Measurements from ENCODE around the gene CFDP1.
A peak's percentile ranks its signal among the peaks of the same experiment; 100 is the strongest.

The CFDP1 gene

DNA sequence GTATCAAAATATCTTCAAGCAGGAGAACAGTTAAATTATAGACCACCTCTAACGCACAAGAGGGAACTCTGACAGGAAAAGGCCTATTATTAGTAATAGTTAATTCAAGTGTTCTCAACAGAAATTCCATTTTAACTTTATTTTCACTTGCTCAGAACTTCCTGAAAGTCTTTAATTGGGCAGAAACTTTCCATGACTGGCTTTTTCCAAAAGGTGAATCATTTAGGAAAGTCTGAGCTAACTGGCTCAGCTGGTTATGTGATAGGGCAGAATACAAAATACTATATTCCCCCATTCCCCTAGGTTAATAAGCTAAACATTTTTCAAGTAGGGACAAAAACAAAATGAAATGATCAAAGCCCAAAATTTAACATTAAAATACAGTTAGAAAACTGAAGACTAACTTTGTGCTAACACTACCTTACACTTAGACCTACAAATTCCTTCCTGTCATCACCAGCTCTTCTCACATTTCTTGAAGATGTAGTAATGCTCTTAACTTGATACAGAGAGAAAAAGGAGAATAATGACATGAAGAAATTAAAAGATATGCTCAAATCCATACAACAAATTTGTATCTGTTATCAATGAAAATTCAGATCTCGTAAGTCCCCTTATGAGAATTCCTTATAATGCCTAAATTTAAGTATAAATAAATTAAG is 31.0 kb downstream of the CFDP1 start:
- no peak for DNase-seq

DNA sequence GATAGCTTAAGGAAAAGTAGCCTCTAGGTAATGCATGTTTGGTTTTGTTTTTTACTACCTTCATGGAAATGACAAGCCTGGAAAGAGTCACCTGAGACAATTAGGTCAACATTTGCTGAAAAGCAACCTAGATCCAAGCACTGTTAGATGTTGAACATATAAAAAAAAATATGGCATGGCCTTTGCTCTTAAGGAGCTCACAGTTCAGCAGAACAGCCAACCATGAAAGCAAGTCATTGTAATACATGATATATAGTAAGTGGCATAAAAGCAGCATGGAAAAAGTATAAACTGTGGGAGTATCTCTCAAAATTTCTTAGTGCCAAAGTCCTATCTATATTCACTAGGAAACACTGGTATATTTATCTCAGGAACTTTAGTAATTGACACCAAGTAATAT is 31.6 kb downstream of the CFDP1 start:
- DNase-seq = no peak

DNA sequence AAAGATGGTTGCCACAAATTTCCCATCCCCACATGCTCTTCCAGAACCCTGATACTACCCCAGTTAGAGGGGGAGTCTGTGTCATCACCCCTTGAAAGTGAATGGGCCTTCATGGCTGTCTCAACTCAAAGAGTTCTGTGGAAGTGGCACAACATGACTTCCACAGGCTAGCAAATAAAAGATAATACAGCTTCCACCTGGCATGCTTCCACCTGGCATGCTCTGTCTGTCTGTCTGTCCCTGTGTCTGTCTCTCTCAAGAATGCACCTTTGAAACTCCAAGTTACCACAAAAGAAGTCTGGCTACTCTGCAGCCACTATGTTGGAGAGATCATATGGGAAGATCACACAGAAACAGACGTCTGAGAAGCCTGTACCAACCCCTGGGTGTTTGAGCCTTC is 35.0 kb downstream of the CFDP1 start:
- no peak for DNase-seq

DNA sequence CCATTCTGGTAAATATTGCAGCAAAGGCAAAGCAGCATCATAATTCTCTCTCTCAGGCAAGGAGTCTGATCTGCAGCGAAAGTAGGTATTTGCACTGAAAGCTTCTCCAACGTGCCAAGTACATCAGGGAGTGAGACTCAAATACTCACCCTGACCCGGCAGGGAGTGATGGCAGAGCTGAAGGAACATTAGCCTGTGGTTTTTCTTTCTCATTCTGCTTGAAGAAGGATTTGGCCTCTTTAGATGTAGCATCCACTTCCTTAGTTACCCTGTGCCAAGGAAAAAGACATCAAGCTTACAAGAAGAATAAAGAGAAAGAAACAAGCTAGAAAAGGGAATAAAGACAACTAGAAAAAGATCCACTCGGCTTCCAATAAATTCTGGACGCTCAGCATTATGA is 38.4 kb downstream of the CFDP1 start:
- DNase-seq = no peak

DNA sequence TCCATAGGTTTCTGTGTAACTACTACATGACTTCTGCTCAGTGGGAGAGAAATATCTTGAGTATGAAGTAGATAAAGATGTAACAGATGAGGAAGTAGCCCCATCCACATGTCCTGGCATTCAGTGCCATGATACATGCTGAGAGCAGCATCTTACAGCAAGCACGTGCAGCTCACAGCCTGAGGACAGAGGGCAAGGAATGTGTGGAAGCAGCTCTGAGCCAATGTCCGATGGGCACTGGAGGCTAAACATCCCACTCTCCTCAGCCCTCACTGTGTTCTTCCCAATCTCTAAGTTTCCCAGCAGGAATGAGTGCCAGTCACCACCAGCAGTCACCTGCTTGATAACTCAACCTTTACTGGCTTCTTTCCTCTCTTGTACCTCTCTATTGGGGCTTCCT is 40.4 kb downstream of the CFDP1 start:
- DNase-seq = no peak

DNA sequence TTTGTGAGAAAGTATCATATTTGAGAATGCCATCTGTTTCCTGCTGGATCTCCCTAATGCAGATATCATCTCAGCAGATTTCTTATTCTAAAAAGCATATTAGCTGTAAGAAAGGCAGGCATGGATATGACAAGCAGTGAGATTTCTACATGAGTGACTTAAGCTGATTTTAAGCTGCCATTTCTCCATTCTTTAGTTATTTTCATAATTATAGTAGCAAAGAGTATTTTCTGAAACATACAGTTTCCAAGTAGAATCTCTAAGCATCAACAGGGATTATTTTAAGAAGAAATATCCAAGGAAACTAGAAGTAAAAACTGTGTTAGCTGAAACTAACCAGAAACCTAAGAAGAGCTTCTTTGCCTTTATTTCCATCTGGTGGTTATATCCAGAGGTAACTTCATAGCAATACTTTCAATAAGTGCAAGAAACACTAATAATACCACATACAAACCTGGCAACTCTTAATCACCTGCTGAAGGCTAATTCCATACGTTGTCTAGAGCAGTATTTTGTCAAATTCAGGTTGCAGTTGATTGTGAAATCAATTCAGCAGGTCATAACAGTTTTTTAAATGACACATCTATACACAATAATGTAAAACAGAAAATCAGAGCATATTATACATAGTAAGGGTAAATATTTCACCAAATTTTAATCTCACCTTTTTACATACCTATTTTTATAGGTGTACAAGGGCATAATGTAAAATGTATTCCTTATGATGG is 42.2 kb downstream of the CFDP1 start:
- DNase-seq = no peak

DNA sequence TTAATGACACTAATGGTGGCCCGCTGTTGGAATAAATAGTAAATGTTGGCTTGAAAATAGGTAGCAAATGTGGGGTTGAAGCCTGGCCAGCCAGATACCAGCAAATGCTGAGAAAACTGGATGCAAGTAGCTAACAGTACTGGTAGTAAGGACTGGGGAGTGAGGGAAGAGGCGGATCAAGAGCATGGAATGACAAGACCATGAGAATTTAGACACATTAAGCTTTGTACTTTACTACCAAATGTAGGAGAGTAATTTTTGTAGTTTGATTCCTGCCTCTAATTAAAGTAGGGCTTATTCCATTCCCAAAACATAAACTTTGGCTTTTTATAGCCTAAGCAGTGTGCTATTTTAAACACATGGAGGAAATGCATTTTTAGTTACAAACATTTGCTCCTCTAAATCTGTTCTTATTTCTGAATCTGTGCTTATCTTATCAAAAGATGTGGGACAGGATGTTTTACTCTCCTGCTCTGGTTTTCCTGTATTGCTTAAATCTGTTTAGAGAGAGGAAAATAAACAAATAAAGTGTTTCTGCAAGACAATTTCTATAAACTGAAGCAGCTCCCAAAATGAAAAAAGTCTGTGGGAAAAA is 44.1 kb downstream of the CFDP1 start:
- DNase-seq = no peak

DNA sequence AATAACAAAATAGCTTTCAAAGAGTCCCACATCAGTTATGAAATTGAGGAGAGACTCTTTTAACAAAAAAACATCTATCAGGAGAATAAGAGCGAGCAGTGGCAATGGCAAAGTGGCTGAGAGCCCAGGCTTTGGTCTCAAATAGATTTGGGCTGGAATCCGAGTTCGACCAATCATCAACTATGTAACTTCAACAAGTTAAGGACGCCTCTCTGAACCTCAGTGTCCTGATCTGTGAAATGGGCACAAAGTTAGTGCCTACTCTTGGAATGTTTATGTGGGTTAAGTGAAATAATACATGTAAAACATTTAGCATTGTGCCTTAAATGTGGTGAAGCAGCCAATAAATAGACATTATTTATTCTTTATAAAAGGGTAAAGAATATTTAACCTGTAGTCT is 45.4 kb downstream of the CFDP1 start:
- no peak for DNase-seq

DNA sequence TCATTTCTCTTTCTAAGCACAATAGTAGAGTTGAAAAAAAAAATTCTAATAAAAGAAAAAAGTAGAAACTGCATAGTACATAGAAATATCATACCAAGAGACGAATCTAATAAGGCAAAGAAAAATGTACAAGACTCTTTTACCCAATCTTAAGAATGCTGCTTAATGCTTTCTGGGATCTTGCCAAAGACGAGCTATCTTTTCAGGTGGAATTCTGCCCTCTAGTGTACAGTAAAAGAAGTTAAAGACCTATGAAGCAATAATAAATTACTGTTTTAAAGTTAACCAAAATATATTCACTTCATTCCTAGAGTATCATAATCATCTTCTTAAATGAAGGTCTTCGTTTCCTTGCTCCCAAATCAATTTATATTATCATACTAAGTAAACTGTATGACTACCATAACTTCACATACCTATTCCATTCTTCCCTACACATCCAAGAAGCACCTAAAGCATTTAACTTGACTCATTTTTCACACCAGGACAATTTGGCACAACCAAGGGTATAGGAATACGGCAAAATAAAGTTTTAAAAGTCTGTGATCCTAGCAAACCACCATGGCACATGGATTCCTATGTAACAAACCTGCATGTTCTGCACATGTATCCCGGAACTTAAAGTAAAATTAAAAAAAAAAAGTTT is 47.7 kb downstream of the CFDP1 start:
- DNase-seq = peak; percentile 23

DNA sequence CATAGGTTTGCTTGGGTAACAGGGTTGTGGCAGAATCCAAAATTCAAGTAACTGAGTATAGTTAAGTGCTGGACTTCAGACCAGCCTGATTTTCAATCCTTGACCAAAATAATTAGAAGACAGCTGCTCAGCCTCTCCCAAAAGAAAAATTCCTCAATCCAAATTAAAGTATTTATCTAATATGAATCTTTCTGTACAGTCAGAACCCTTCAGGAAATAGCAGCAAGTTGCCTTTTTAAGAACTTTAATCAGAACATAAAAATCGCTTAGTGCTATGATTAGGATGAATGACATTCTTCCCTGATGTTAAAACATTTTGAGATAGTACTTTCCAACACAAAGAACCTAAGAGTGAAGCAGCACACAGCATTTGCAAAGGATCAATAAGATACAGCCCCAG is 50.2 kb downstream of the CFDP1 start:
- DNase-seq = no peak

DNA sequence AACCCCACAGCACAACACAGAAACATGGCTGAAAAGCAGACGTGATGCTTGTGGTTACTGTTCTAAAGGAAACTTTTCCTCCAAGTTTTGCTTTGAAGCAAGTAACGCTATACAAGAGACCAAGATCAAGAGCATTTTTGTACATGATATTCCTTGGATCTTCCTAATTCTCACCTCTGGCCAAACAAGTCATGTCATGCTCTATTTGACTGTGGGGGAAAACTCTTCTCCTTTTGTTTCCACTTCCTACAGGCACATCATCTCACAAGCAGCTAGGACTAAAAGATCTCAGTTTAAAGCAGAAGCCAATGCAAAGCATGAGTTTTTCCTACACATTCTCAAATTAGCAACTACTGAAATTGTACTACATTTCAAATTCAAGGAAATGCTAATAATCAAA is 50.7 kb downstream of the CFDP1 start:
- no peak for DNase-seq

DNA sequence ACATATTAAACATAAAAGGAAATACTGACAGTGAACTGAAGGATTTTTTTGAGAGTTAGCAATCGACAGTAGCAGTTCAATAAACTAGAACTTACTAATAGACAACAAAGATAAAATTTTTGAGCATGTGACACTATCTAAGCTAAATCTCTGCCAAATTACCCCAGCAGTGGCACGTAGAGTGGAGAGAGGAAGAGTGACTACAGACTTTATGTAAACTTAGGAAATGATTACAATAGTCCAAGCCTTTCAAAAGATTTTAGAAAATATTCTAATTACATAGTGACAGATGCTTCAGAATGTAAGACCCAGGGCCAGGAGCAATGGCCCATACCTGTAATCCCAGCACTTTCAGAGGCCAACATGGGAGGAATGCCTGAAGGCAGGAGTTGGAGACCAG is 52.4 kb downstream of the CFDP1 start:
- DNase-seq = no peak

DNA sequence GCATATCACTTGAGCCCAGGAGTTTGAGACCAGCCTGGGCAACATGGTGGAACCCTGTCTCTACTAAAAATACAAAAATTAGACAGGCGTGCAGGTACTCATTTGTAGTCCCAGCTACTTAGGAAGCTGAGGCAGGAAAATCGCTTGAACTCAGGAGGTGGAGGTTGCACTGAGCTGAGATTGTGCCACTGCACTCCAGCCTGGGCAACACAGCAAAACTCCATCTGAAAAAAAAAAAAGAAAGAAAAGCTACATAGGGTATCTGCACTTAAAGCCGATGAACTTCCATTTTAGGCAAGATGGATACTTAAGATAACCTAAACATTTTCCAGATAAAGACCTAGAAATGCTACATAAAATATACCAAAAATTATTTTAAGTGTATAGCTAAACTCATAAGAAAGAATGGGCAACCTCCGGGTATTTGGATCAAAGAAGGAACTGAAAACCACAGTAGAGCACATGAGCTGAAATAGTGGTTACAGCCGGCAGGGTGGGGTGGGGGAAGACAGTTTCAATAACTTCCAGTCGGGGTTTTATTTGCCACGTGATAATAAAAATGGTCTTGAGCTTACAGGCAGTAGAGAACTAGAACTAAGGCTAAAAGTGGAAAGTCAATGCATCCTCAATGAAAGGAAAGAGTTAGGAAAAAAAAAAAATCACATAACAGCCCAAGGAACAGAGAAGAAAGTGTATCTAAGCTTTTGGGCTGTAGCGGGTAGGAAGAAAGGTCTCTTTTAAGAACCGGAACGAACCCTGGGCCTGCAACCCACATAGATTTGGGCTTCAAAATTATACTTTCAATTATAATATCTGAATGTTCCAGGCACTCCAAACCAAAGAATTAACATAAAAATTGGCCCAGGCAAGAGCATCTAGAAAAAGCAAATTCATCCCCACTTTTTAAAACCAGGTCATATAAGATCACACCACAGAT is 53.1 kb downstream of the CFDP1 start:
- DNase-seq = peak; percentile 61

DNA sequence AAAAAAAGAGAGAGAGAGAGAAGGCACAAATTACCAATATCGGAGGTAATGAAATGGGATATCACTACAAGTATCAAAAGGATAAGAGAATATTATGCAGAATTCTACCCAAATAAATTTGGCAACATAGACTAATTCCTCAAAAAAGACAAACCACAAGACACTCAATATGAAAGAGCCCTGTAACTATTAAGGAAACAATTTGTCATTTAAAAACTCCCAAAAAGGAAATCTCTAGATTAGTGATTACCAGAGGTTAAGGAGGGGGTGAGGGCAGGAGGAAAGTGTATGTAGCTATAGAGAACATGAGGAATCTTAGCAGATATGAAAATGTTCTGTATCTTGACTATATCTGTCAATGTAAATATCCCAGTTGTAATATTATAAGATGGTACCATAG is 54.0 kb downstream of the CFDP1 start:
- no peak for DNase-seq

DNA sequence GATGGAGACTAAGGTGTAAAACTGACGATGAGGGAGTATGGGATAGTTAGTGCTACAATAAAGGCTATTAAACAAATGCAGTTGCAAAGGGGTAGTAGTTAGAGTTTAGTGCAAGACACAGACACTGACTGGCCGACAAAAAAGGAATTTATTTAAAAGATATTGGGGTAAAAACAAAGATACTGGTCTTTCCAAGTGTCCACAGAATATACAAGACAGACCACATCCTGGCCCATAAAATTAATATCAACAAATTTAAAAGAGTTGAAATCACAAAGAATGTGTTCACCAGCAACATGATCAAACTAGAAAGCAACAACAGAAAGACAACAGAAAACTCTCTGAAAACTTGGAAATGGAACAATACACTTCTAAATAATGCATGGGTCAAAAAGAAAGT is 54.7 kb downstream of the CFDP1 start:
- no peak for DNase-seq

DNA sequence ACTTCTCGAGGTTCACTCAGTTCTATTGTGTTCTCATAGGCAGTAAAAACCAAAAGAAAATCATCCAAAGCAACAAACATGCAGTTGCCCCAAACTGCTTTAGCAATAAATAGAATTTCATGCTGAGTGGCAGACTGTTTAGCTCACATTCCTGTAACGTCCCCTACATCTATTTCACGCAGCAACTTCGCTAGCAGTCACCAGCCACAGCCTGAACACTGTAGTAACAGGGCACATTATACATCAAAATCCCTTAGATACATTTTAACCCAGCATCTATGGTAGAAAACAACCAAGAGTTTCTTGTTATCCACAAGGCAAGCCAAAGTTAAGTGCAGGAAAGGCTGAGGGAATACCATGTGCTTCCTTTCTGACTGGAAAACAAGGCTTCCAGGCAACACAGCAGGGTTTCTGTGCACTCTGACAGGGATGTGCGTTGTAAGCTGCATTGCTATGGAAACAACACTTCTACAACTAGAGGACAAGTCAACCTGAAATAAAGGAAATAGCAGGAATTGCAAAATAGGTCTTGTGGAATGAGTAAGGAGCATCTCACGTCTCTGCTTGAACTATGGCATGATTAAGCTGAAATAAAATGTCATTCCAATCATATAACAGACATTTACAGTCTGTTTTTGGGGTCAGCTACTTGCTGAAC is 55.4 kb downstream of the CFDP1 start:
- no peak for DNase-seq

DNA sequence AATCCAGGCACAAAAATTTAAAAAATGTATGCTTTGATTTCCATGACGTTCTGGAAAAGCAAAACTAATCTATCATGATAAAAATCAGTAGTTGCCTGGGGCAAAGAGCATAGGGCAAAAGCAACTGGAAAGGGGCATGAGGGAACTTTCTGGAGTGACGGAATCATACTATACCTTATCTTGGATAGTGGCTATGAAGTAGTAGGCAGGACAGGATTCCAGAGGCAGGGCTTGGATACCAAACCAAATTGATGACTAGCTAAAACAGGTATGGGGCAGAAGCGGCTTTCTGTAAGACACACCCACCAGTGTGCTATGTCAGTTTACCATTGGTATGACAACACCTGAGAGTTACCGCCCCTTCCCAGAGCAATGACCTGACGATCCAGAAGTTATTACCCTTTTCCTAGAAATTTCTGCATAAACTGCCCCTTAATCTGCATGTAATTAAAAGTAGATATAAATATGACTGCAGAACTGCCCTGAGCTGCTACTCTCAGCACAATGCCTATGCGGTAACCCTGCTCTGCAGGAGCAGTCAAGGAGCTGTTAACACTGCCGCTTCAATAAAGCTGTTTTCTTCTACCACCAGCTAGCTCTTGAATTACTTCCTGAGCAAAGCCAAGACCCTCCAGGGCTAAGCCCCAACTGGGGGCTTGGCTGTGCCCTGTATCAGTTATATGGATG is 56.7 kb downstream of the CFDP1 start:
- no peak for DNase-seq

DNA sequence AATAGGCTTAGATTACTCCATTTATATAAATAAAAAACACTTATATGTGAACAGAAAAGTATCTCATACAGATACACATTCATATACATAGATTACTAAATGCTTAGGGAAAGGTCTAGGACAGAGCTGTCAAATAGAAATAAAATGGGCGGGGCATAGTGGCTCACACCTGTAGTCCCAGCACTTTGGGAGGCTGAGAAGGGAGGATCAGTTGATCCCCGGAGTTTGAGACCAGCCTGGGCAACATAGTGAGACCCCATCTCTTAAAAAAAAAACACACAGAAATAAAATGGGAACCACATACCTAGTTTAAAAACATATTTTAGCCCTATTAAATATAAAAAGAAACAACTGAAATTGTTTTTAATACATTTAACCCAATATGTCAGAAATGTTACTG is 58.9 kb downstream of the CFDP1 start:
- no peak for DNase-seq

DNA sequence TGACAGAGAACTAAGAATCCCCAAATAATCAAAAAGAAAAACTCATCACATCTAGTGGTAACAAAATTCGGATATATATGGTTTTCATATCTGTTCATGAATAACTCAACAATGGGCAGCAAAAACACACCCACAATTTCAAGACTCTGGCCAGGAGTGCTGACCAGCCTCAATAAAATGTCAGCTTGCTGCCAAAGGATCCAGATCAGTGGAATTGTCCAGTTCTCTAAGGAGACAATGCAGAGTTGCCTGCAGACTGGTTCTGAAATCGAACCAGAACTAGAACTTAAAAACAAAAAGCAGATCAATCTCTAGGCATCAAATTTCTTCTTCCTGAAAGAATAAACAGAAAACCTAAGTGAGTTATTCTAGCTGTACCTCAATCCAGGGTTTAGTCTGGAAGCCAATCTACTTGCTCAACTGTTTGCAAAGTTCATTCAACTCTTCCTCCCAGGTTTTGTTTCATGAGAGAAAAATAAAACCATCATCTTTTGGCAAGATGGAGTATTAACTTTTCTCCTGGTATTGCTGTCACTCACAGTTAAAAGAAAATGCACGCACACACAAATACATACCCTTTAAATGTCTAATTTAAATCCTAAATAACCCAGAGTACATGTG is 61.0 kb downstream of the CFDP1 start:
- DNase-seq = no peak

DNA sequence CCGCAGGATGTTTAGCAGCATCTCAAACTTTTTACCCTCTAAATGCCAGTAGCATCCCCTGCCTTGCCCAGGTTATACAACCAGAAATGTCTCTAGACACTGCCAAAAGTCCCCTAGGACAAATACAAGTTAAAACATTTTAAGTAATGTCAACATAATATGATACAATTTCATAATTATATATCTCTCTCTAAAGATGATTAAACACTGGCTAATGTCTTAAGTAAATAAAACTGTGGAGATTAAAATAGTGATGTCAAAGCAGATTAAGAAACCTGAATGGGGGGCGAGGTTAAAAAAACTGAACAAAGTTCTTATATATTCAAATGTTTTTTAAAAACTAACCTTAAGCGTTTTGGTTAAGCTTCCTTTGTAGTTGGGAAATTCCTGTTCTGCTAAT is 62.1 kb downstream of the CFDP1 start:
- no peak for DNase-seq

DNA sequence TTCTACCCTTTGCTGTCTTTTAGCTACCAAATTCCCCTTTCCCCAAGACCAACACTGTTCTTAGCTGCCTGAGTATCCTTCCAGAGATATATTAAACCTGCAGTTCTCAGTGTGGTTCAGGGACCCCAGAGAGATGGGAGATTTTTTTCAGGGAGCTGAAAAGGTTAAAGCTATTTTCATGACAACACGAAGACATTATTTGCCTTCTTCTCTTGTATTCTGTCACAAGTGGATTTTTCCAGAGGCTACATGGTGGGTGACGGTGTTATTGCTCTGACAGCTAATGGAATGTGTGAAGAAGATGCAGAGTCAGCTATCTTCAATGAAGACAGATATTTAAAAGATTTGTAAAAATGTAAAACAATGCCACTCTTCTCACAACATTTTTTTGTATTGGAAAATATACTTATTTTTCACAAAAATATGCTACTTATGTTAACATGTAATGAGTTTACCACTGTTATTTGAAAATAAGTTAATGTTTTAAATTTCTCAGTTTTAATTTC is 69.0 kb downstream of the CFDP1 start:
- no peak for DNase-seq
